Epithelial cell of proximal tubule (primary cell): ENCODE data around the gene DRAXIN. TPM values are rescaled to one million over a fixed set of nuclear protein-coding genes. Genes with fewer than 3 reads are reported as not detected.

Experiments
- total RNA-seq: library from RNA; depleted of rRNA; stranded (reverse); fragments of >200 nt; gene quantifications from 2 replicates; pipeline ENCODE4 v1.2.3, GENCODE V29; 2015

Gene DRAXIN
- total RNA-seq, 1 donor from 2014 or later = 0.12 TPM

Other genes with a start within 250 kb of the DRAXIN start
- gene DISP3, start 212.6 kb upstream of the DRAXIN start, total RNA-seq = 0.22 and 0.29 TPM in 2 replicates
- 0.51 and 6.5 TPM in 2 replicates for gene FBXO2, start 37.3 kb upstream of the DRAXIN start, total RNA-seq
- gene FBXO44, start 36.8 kb upstream of the DRAXIN start, total RNA-seq = 8.0 and 13.7 TPM in 2 replicates
- 6.3 and 6.9 TPM in 2 replicates for gene FBXO6, start 27.5 kb upstream of the DRAXIN start, total RNA-seq
- gene MAD2L2, start 10.6 kb upstream of the DRAXIN start, total RNA-seq = 89.4 and 127 TPM in 2 replicates
- 54.7 and 70.3 TPM in 2 replicates for gene AGTRAP, start 44.4 kb downstream of the DRAXIN start, total RNA-seq
- gene C1orf167, start 70.5 kb downstream of the DRAXIN start, total RNA-seq = not detected in 2 replicates
- 4.1 and 6.2 TPM in 2 replicates for gene MTHFR, start 114.3 kb downstream of the DRAXIN start, total RNA-seq
- 6.8 and 8.0 TPM in 2 replicates for gene CLCN6, start 114.5 kb downstream of the DRAXIN start, total RNA-seq
- not detected in 2 replicates for gene NPPA, start 156.1 kb downstream of the DRAXIN start, total RNA-seq
- gene NPPB, start 167.2 kb downstream of the DRAXIN start, total RNA-seq = 1.2 and 3.5 TPM in 2 replicates
- gene KIAA2013, start 234.7 kb downstream of the DRAXIN start, total RNA-seq = 82.2 and 100 TPM in 2 replicates
- 108 and 147 TPM in 2 replicates for gene PLOD1, start 243.0 kb downstream of the DRAXIN start, total RNA-seq